Measurements from ENCODE around the gene PKNOX2.

Gene PKNOX2

GRCh38 chr11:125314276-125315078 lies 149.9 kb downstream of the PKNOX2 start:
- DNase-seq (ENCODE audit: low spot score): no peak

GRCh38 chr11:125315079-125315740 lies 150.7 kb downstream of the PKNOX2 start:
- DNase-seq (ENCODE audit: low spot score): no peak

GRCh38 chr11:125317416-125317815 lies 152.9 kb downstream of the PKNOX2 start:
- no peak for DNase-seq (ENCODE audit: low spot score)

GRCh38 chr11:125319649-125320048 lies 155.1 kb downstream of the PKNOX2 start:
- no peak for DNase-seq (ENCODE audit: low spot score)

- DNase-seq (ENCODE audit: low spot score): peak; percentile 36
Observed at GRCh38 chr11:125320347-125321076, 156.0 kb downstream of the PKNOX2 start.

- no peak for DNase-seq (ENCODE audit: low spot score)
Observed at GRCh38 chr11:125322289-125322688, 157.7 kb downstream of the PKNOX2 start.

GRCh38 chr11:125325196-125325595 lies 160.6 kb downstream of the PKNOX2 start:
- DNase-seq (ENCODE audit: low spot score): no peak

- DNase-seq (ENCODE audit: low spot score): no peak
Observed at GRCh38 chr11:125326126-125326525, 161.6 kb downstream of the PKNOX2 start.

- DNase-seq (ENCODE audit: low spot score): no peak
Observed at GRCh38 chr11:125327518-125328224, 163.1 kb downstream of the PKNOX2 start.

GRCh38 chr11:125328225-125328580 lies 163.7 kb downstream of the PKNOX2 start:
- no peak for DNase-seq (ENCODE audit: low spot score)

GRCh38 chr11:125329786-125330185 lies 165.2 kb downstream of the PKNOX2 start:
- no peak for DNase-seq (ENCODE audit: low spot score)

- DNase-seq (ENCODE audit: low spot score): no peak
Observed at GRCh38 chr11:125330462-125331325, 166.1 kb downstream of the PKNOX2 start.

GRCh38 chr11:125331357-125332035 lies 166.9 kb downstream of the PKNOX2 start:
- no peak for DNase-seq (ENCODE audit: low spot score)

- DNase-seq (ENCODE audit: low spot score): no peak
Observed at GRCh38 chr11:125332821-125333220, 168.3 kb downstream of the PKNOX2 start.

- DNase-seq (ENCODE audit: low spot score): no peak
Observed at GRCh38 chr11:125333354-125334073, 169.0 kb downstream of the PKNOX2 start.

- no peak for DNase-seq (ENCODE audit: low spot score)
Observed at GRCh38 chr11:125335106-125335505, 170.6 kb downstream of the PKNOX2 start.

GRCh38 chr11:125337836-125338834 lies 173.6 kb downstream of the PKNOX2 start:
- DNase-seq (ENCODE audit: low spot score): no peak

GRCh38 chr11:125338886-125339811 lies 174.6 kb downstream of the PKNOX2 start:
- DNase-seq (ENCODE audit: low spot score): no peak
